Measurements from ENCODE around the gene NOD1.

The NOD1 gene

DNA sequence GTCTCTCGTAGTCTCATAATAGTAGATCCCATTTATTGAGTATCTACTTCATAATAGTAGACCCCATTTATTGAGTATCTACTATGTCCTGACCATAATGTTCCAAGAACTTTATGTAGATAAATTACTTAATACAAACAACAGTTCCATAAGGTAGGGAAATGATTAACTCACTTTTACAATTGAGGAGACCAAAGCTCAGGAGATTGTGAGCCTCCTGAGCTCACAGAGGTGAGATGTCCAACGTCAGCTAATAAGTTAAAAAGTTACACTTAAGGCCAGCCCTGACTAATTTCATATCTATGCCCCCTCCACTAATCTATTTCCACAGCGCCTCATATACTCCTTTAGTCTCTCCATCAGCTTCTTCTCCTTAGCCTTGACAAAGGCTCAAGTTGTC is 43.6 kb upstream of the NOD1 start:
- no peak for TF ChIP-seq CTCF (IDR thresholded peaks at IDR 0.05; ENCODE audit: low read depth, low read length)
- DNase-seq (ENCODE audit: low read depth in 2 of 2), result no peak
- H3K4me3 ChIP-seq (replicated peaks in 1 of 2; ENCODE audit: low read depth in 2 of 2, low read length in 2 of 2), result no peak overlapping the region

DNA sequence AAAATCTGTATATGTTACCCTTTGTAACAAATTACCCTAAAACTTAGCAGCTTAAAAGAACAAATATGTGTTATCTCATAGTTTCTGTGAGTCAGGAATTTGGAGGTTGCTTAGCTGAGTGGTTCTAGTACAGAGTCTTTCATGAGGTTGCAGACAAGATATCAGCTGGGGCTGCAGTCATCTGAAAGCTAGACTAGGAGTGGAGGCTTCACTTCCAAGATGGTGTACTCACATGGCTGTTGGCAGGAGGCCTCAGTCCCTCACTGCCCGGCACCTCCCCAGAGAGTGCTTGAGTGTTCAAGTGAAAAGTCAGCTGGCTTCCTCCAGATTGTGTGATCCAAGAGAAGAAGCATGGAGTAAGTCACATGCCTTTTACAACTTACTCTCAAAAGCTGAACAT is 42.9 kb upstream of the NOD1 start:
- peak; percentile 79 for DNase-seq (ENCODE audit: low read depth in 2 of 2)
- no peak for TF ChIP-seq CTCF (IDR thresholded peaks at IDR 0.05; ENCODE audit: low read depth, low read length)
- H3K4me3 ChIP-seq (replicated peaks in 1 of 2; ENCODE audit: low read depth in 2 of 2, low read length in 2 of 2), result no peak overlapping the region

DNA sequence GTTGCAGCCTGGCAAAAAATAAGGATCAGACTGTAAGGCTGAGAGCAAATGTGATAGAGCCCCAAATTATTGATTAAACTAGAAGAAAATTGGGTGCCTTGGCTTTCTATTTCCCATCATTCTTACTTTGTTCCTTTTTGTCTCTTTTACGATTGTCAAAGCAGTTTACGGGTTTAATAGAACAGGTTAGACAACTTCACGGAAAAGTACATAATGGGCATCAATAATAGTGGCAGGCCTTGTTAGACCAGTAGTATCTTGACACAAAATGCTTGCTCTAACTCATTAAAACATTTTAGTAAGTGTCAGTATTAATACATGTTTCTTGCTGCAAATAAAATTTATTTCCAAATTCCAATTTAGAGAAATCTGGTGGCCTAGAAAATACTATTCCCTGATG is 40.5 kb upstream of the NOD1 start:
- H3K4me3 ChIP-seq (replicated peaks in 1 of 2; ENCODE audit: low read depth in 2 of 2, low read length in 2 of 2), result no peak overlapping the region
- DNase-seq (ENCODE audit: low read depth in 2 of 2), result no peak
- no peak for TF ChIP-seq CTCF (IDR thresholded peaks at IDR 0.05; ENCODE audit: low read depth, low read length)

- DNase-seq (ENCODE audit: low read depth in 2 of 2), result no peak
- no peak for TF ChIP-seq CTCF (IDR thresholded peaks at IDR 0.05; ENCODE audit: low read depth, low read length)
- H3K4me3 ChIP-seq (replicated peaks in 1 of 2; ENCODE audit: low read depth in 2 of 2, low read length in 2 of 2), result no peak overlapping the region
These were observed 37.2 kb upstream of the NOD1 start for GRCh38 chr7:30515761-30516160.

DNA sequence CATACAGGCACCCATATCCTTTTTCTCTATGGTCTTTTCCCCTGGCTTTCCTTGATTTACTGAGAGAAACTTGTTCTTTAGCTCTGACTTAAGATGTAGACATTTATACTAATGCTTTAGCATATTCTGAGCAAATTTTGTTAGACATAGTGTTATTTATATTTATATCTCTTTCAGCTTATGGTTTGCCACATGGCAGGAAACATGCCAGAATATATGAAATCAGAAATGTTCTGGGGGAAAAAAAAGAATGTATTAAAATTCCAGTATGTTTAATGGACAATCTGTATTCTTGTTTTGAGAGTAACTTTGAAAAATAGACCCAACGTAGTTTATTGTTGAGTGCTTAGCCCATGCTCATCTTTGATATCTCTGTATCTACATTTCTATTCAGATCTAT is 36.2 kb upstream of the NOD1 start:
- H3K4me3 ChIP-seq (replicated peaks in 1 of 2; ENCODE audit: low read depth in 2 of 2, low read length in 2 of 2), result no peak overlapping the region
- no peak for TF ChIP-seq CTCF (IDR thresholded peaks at IDR 0.05; ENCODE audit: low read depth, low read length)
- DNase-seq (ENCODE audit: low read depth in 2 of 2), result no peak

DNA sequence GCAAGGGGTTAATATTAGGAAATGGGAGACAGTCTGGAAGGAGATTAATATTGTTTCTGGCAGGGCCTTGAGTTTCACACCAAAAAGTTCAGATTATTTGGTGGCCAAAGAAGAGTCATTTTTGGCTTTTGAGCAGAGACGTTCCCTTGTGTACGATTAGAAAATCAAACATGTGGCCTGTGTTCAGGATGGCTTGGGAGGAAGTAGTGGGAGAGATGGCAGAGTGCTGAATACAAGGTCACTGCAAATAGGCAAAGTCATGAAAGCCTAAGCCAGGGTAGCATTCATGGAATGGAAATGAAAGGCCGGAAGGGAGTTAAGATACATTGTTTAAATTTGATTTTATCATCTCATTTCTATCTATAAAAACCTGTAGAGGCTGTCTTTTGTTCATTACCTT is 35.6 kb upstream of the NOD1 start:
- TF ChIP-seq CTCF (IDR thresholded peaks at IDR 0.05; ENCODE audit: low read depth, low read length), result no peak
- no peak for DNase-seq (ENCODE audit: low read depth in 2 of 2)
- H3K4me3 ChIP-seq (replicated peaks in 1 of 2; ENCODE audit: low read depth in 2 of 2, low read length in 2 of 2), result no peak overlapping the region

- no peak for TF ChIP-seq CTCF (IDR thresholded peaks at IDR 0.05; ENCODE audit: low read depth, low read length)
- no peak overlapping the region for H3K4me3 ChIP-seq (replicated peaks in 1 of 2; ENCODE audit: low read depth in 2 of 2, low read length in 2 of 2)
- DNase-seq (ENCODE audit: low read depth in 2 of 2), result no peak
These were observed 35.2 kb upstream of the NOD1 start for GRCh38 chr7:30513762-30514161.
